Hematopoietic multipotent progenitor cell treated with erythropoietin and hydrocortisone succinate and interleukin-3 and kit ligand, for 8 days (in vitro differentiated cells): ENCODE data around the gene RIGI.
"Not testable (repeated sequence)": the region's sequence is repeated elsewhere in the genome, so short reads cannot be mapped to it uniquely, and the experiment has no call there.

Source experiments
- DNase-seq: peaks from one replicate; pipeline ENCODE4 v3.0.0-alpha.2; 2015

The RIGI gene

DNA sequence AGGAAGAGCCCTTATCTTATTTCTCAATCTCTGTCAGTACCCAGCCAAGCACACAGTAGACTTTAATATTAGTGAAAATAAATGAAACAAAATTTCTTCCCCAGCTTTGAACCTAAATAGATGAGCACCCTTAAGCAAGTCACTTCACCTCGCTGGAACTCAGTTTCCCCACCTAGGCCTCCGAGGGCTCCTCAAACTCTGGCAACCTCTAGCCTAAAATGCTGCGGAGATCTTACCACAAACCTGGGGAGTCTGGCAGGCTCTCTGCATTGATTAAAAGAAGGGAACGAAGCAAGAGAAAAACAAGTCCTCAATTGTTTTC lies 326 bp downstream of the RIGI start:
- peak; percentile 27 for DNase-seq

DNA sequence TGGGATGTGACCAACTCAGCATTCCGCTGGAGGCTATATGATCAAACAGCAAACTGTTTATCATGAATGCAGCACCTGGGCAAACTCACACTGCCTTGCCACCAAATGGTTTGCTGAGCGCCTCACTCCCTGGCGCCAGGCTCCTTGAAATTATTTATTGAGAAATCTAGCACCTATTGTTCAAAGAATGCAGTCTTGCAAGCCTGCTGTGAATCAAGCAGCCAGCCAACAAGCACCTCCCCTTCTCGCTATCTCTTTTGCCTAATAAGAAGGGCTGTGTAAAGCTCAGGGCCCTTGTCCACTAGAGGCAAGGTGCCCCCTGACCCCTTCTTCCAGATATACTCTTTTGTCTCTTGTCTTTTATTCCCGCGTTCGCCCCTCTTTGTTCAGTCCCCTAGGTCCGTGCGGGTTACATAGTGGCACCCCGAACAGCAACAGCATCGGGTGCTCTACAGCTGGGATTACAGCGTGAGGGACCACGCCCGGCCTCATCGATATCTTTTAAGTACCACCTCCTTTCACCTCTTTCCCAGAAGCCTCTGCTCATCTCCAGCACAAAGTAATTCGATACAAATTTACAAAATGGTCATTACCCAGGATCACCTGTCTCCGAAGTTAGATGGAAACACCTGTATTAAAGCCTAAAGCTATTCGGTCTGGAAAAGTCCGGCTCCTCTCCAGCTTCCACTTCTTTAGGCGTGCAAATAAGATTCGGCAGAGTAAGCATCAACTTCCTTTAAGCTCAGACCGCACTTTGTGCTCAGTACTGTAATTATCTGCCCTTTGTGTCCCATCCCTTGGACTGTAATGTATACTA lies 896 bp downstream of the RIGI start:
- no peak for DNase-seq

DNA sequence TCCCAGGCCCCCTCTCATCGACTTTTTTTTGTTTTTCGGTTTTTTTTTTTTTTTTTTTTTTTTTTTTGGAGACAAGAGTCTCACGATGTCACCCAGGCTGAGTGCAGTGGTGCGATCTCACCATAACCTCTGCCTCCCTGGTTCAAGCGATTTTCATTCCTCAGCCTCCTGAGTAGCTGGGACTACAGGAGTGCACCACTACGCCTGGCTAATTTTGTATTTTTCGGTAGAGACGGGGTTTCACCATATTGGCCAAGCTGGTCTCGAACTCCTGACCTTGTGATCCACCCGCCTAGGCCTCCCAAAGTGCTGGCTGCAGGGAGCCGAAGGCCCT lies 1.5 kb downstream of the RIGI start:
- DNase-seq = not testable (repeated sequence)

DNA sequence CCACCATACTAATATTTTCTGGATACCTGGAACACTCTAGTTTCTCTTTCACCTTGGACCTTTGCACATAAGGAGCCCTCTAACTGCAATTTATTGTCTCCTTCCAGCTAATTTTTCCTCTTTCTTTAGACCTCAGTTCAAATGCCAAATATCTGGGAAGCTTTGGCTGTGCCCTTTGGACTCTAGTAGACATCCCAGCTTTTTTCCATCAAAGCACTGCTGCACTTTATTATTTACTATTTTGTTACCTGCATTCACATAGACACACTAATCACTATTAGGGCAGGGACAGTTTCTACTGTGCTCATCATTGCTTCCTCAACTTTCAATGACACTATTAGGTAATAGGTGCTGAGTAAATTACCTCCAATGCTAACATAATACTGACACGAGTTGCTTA lies 2.1 kb downstream of the RIGI start:
- no peak for DNase-seq

DNA sequence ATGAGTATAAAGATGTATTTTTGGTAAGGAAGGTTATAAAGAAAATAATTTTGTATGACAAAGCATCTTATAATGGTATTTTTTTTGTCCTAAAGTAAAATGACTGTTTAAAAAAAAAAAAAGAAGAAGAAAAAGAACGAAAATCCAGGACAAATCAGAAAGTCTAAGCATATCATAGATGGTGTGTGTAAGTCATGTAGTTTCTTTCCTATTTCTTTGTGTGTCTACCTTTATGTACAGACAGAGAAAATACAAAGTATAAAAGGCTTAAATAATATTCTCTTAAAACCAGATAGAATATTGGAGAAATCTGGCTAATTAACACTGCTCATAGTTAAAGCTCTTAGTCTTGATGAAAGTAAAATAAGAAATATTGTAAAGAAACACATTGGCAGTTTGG lies 7.7 kb downstream of the RIGI start:
- DNase-seq = no peak

DNA sequence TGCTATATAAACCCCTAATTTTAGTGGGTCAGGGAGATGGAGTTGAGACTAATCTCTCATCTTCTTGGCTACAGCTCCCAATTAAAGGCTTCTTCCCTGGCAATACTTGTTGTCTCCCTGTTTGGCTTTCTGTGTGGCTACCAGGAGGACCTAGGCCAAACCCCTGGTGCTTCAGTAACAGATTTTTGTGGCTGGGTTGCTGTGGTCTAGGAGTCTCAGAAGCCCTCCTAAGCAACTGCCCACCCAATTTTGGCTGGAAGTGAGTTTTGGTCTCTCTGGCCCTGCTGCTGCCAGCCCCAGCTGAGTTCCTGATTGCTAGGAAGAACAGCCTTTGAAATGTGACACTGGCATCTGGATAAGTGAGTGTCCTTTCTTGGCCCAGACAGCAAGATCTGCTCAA lies 9.8 kb downstream of the RIGI start:
- no peak for DNase-seq

DNA sequence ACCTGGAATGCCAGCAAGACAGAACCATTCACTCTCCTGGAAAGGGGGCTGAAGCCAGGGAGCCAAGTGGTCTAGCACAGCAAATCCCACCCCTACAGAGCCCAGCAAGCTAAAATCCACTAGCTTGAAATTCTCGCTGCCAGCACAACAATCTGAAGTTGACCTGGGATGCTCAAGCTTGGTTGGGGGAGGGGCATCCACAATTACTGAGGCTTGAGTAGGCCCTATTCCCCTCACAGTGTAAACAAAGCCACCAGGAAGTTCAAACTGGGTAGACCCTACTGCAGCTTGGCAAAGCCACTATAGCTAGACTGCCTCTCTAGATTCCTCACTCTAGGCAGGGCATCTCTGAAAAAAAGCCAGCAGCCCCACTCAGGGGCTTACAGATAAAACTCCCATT lies 17.3 kb downstream of the RIGI start:
- DNase-seq = no peak

DNA sequence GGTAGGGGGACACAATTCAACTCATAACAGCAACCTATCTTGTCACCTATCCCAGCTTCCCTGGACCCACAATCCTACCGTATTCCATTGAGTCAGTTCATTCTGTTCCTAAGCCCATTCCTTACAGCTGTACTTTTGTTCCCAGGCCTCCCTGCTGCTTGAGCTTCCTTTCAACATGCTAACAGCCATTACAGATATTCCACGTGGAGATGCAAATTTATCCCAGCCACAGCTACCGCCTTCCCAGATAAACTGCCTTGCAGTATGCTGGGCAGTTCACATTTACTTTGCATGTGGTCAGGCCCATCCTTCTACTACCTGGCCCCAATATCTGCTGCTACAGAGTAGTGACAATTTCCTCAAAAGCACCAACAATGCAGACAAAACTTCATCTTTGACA lies 23.0 kb downstream of the RIGI start:
- no peak for DNase-seq

DNA sequence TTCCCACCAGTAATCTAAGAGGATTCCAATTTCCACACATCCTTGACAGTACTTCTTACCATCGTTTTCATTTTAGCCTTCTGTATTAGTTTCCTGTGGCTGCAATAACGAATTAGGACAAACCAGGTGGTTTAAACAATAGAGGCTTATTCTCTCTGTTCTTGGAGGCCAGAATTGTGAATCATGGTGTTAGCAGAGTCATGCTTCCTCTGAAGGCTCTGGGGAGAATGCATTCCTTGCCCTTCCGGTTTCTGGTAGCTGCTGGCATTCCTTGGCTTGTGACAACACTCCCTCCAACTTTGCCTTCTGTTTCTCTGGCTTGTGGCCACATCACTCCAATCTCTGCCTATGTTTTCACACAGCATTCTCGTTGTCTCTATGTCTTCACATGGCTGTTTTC lies 23.5 kb downstream of the RIGI start:
- DNase-seq = no peak

DNA sequence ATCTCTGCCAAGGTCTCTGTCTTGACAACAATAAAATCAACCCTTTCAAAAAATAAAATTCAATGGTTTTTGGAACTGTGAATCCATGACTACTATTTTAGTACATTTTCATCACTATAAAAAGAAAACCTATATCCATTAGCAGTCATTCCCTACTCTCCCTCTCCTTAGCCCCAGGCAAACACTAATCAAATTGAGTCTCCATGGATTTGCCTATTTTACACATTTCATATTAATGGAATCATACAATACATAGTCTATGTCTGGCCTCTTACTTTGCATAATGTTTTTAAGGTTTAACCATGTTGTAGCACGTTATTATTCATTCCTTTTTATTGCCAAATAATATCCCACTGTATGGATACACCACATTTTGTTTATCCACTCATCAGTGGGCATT lies 24.1 kb downstream of the RIGI start:
- no peak for DNase-seq

DNA sequence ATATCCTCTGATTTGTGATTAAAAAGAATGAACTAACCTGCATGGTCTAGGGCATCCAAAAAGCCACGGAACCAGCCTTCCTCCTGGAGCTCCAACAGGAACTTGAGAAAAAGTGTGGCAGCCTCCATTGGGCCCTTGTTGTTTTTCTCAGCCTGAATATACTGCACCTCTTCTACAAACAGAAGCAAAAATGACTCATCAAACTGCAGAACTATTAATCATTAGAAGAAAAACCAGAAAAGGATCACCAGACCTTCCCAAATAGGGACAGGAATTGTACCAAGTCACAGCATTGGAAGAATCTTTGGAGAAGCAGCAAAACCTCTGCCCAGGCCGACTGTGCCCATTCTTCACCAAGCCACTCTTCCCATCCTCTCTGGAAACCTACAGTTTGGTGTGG lies 25.2 kb downstream of the RIGI start:
- DNase-seq = no peak

DNA sequence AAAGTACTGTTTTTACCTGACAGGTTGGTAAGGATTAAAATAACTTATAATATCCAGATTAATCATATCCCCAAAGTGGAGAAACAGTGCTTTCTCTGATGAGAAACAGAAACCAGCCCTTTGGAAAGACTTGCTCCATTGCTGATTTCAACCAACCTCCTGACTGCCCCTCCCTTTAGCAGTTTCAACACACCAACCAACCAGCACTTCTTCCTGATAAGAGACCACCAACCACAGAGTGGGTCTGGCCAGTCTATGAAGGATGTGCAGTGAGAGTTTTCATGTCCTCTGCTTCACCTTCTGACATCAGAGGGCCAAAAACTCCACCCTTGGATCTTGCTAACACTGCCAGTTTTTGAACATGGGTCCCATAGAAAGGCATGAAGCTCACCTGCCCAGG lies 28.1 kb downstream of the RIGI start:
- DNase-seq = no peak

DNA sequence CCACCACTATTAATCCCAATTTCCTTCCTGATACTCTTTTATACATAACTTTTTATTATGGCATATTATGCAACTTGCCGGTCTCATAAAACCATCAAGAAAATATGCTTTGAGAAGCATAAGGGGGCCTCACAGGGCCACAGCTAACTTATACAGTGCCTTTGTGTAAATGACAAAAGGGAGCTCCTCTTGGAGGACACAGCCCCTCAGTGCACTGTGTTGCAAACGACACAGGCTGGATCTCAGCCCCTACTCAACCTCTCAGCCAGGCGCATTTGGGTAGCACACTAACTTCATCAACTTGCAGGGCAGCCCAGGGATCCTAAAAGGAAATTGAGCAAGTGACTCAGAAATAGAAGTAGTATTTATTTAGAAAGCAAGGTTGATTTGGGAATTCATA lies 35.4 kb downstream of the RIGI start:
- no peak for DNase-seq

DNA sequence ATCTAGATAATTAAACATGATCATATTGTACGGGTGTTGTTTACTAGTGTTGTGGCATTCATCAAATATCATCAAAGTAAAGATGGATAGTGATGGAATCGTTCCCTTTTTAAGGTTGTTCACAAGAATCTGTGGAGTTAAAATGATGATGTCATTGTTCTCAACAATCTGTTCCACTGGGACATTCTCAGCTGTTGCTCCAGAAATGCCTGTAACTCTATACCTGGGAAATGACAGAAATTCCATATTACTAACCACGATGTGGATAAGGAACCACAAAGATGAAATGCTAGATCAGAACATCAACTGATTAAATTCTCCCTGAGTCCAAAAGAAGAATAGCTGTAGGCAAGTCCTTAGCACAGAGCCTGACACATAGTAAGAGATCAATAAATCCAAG lies 38.0 kb downstream of the RIGI start:
- no peak for DNase-seq

DNA sequence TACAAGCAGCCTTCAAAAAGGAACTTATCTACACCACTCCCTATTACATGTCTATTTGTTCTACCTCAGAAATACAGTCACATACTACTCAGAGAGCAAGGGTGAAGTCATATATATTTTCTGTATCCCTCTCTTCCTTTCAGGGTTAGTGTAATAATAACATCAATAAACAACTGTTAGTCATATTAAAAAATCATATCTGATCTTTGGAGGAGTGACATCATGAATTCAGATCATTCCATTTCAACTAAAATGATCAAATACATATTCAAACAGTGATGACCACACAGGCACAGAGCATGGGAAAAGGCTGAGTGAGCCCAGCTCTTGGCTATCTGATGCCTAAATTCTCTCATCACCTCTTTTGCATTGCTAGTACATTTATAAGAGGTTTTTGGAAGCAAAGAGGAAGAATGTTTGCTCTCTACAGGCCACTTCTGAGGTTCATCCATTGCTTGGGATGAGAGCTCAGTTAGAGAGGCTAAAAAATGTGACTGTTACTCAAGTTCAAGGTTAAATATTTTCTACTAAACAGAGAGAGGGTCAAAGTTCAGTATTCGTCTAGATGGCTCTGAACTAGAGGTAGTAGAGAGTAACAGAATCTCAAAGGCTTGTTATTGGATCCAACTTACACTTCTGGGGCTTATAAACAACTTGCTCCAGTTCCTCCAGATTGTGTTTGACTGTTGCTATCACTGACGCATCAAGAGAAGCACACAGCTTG lies 39.0 kb downstream of the RIGI start:
- no peak for DNase-seq

DNA sequence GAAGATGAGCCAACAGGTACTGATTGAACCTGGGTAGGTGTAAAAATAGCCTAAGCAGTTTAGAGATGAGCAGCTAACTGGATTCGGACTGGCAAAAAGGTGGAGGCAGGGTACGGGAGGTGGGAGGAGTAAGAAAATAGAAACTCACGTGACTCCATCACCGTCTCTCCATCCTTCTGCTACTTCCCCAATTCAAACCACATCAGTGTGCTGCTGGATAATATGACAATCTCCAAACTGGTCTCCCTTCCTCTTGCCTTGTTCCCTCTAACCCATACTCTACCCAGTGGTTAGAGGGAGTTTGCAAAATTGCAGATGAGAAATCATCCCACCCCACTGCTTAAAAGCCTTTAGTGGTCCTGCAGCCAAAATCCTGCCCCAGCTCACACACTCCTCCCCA lies 42.7 kb downstream of the RIGI start:
- no peak for DNase-seq
